DMS153 (cell line): ENCODE measurements around the gene GIPC2.
A peak's percentile ranks its signal among the peaks of the same experiment; 100 is the strongest.

Experiments used
- DNase-seq: peaks from one replicate; lab custom pipeline; 2025; lab: John Stamatoyannopoulos, UW

GIPC2 gene

DNA sequence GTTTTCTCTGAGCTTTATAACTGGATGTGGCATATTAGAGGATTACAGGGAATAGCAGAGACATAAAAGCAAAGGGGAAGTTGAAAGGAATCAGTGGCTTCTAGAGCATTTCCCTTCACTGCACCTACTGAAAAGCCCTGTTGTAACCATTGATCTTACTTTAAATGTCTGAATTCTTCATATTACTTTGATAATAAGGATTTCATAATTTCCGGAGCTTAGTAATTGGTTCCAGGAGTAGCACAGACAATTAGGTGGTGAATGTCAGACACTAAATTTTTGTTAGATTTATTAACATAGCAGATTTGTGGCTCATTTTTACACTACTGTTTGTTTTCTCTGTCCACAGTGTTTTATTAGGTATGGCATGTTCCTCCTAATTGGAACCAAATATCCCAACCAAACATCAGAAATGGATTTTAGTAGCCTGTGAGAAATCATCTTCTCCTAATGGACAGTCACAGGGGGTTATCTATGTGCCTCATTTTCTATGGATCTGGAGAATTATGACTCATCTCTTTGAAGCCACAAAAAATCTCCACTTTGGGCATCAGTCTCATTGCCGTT, 100.5 kb downstream of the GIPC2 start:
- no peak for DNase-seq

DNA sequence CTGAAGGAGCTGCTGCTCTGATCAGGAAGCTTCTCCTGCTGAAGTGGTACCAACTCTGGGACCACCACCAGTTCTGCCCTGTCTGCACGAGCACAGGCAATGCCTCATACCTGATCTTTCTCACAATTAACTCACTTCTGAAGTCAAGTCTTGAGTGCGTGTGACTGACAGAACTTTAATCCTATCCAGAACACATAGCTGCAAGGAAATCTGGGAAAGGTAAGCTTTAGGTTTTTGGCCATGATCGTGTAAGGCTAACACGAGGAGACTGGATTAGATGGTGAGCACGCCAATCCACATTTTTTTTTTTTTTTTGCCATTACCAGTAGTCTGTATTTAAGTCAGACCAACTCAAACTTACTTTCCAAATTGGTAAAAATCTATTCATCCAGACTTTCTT, 101.3 kb downstream of the GIPC2 start:
- no peak for DNase-seq

DNA sequence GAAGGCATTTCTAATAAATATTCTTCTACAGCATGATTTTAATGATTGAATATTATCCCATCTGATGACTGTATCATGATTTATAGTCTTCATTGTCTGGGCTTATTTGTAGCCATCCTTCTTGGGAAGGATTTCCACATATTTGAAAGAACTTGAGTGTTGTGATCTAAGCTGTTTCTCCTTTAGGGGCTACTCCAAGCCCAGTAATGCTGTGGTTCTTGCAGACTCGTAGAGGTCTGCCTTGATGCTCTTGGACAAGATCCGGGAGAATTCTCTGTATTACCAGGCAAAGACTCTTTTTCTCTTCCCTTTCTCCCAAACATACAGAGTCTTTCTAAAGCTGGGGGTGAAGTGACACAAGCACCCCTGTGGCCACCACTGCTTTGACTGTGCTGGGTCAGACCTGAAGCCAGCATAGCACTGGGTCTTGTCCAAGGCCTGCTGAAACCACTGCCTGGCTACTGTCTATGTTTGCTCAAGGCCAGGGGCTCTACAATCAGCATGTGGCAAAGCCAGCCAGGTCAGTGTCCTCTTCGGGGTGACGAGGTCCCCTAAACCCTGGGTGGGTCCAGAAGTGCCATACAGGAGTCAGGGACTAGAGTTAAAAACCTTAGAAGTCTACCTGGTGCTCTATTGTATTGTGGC, 107.4 kb downstream of the GIPC2 start:
- no peak for DNase-seq

DNA sequence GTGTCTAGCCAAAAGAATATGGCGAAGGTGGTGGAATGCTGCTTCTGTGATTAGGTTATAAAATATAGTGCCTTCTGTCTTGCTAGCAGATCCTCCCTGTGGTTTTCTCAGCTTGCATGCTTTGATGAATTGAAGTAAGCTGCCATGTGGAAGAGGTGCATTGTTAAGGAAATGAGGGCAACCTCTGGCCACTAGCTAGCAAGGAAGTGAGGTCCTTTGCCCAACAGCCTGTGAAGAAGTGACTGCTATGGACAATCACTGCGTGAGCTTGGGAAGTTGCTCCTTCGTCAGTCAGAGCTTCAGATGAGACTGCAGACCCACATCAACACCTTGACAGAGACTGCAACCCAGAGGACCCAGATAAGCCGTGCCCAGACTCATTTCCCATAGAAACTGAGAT, 109.4 kb downstream of the GIPC2 start:
- DNase-seq, result no peak

DNA sequence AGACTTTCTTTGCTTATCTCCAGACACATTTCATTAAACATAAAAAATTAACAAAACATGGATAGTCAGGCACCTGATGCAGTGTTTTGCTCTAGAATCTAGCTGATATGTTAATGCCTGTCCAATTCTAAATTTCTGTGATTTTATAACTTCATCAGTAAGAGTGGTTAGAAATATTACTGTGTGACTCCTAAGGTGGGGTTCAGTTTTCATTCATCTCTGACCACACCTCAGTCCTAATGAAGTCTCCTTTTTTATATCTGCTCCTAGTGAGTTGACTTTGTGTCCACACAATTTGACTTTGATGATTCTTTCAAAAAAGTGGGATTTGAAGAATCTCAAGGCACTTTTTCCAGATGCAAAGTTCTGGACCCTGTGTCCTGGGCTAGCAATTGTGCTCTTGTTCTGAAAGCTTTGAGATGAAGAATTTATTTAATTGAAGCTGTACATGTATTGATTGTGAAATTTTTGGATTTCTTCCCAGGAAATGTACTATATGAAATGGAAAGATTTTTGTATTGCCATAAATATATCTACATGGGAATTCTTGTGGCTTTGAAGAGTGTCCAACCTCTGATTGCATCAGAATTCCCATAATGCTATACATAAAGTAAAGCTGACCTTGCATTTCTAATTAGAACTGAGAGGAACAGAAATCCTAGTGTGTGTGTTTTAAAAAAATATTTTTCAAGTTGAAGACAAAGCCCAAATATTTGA, 111.2 kb downstream of the GIPC2 start:
- DNase-seq, result no peak

DNA sequence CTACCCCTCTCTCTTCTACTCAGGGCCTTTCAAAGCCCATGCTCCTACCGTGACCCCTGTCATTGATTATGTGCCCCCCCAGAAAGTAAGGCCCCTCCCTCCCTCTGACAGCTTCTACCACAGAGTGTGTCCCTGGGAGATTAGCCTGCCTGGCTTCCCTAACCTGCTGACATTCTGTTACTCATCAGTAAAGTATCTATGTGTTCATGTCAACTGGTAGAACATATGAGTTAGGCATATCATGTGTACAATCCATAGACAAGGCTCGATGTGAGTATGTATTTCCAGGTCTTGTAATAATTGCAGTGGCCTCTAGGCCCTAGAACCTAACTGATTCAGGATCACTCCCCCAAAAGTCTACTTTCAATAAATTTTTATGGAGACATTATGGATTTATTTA, 120.0 kb downstream of the GIPC2 start:
- DNase-seq, result no peak

DNA sequence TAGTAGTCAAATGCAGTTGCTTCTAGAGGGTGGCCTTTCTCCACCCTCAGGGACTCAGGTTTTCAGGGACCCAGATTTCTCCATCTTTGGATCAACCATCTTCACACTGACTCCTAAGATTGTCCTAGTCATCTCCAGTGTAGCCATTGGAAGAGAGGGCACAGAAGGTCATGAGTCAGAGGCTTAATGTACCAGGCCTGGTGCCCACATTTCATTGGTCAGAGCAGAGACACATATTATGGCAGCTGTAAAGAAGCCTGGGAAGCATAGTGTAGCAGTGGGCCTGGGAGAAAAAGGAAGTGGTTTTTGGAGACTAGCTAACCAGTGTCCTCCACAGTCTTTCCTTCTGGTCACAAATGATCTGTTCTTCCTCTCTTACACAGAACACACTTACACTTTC, 122.5 kb downstream of the GIPC2 start:
- no peak for DNase-seq

DNA sequence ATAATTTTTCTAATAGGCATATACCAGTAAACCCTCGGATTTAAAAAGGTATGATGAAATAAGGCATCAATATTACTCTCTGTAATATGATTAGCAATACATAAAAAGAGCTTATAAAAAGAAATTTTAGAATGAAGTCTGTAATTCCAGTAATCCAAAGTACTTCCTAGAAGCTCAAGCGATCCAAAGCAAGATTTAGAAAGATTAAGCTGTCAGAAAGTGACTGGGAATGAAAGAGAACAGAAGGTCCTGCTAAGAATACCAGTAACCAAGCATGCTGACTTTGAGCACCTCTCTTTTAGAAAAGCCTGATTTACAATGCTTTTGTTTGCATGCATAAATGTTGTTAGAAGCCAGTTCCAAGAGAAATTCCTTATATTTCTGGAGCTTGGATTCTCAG, 125.1 kb downstream of the GIPC2 start:
- DNase-seq, result no peak

DNA sequence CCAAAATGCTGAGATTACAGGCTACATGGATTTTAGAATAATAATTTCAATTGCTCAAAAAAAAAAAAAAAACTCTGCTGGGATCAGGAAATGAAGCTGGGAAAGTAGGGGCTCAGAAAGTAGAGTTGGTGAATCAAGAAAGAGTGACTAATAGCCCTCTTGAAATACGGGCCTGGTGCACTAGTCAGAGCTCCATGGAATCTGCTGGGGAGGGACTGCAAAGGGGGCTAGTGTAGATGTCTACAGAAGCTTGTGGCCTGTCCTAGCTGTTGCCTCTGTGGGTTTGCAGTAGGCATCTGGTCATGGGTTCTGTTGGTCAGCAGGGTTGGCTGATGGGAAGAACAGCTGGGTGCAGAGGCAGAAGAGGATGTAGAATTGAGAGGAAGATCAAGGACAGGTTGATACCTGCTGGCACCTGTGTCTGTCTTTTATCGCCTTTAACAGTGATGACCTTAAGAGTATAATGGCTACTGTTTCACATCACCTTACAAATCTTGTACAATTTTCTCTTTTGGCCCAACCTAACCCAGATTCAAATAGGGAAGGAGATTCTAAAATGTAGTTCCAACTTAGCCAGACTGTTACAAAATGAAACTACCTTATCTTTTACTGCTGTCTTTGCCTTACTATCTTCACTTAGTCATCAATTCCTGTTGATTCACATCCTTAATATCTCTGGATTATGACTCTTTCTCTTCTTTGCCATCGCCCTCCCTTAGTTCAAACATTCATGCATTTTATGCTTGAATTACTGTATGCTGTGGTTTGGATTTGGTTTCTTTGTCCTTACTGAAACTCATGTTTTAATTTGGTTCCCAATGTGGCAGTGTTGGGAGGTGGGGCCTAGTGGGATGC, 126.2 kb downstream of the GIPC2 start:
- no peak for DNase-seq

DNA sequence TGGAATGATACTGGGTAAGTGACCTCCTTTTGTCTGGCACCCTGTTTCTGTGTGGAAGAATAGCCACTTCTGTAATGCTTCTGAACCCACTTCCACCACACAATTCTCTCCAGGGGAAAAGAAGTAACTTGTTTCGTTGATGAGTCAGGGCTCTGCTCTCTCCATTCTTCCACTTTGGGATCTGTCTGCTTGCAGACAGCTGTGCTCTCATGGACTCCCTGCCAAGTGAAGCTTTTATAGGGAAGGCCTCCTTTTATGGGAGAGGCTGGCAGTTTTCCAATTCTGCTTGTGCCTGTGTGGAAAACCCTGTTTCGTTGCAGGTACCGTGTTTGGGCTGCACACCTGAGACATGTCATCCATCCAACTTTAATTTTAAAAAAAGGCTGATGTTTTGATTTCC, 130.7 kb downstream of the GIPC2 start:
- DNase-seq, result peak; percentile 41

DNA sequence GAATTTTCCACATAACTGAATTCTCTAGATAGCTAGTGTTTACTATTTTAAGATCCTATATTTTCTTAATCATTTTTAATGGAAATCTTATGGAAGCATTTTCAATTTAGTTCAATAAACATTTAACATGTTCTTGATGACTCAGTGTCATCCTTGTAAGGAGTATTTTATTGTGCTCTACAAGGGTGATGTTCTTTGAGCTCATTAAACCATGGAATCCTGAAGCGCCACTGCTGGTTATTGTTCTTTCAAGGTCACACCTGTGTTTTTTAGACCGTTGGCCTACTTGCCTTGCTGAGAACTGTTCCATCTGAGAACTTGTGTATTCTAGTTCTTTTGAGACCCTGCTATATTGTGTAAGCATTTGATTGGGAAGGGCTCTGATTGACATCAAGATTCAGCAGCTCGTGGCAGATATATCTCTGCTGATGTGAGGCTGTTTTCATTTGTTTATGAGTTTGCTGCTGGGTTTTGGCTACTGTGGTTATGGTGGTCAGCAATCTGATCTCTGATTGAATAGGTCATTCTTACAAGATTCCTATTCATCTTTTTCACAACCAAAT, 132.0 kb downstream of the GIPC2 start:
- no peak for DNase-seq

DNA sequence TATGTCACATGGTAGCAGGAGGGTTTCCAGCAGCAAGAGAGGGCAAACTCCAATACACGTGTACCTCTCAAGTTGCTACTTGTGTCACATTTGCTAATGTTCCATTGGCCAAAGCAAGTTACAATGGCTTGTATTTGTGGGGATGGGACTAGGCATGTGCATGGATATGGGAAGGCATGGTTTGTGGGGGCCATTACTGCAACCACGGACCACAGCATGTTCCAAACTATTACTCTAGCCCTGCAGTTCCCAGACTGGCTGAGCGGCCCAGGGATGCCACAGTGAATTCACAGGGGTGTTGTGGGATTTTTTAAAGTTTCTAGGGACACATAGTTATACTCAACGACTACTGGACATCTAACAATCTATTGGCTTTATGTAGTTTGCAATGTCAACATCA, 133.1 kb downstream of the GIPC2 start:
- no peak for DNase-seq

DNA sequence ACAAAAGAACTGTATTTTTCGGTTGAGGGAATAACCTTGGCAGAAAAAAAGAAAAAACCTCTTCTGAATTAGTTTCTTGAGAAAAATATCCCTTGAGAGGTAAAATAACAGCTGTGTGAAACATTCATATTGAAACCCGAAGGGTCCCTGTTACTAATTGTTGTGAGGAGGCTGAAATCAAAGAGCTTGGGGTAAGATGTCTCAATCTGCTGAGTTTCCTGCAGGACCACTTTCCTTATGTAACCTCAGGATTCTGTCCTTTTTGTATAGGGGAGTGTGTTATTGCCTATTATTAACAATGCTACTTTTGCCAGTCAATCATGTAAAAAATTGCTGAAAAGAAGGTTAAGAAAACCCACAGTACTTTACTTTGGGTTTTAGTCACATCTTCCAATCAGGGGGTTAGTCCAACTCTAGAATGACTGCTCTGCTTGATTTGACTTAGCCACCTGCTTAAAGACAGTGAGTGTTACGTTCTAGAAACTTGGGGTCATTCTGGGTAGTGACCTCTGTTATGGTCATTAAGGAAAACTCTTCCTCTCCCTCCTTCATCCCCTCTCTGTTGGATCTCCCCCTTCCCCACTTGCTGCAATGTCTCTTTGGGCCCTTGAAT, 138.8 kb downstream of the GIPC2 start:
- no peak for DNase-seq
